Smooth muscle cell (in vitro differentiated cells): ENCODE measurements around the gene PDZD4. TPM values are rescaled to one million over a fixed set of nuclear protein-coding genes. Genes with fewer than 3 reads are reported as not detected.
A peak's percentile ranks its signal among the peaks of the same experiment; 100 is the strongest.
"Not testable (repeated sequence)": the region's sequence is repeated elsewhere in the genome, so short reads cannot be mapped to it uniquely, and the experiment has no call there.

Experiments used
- DNase-seq: peaks from one replicate; lab custom pipeline; 2025; ENCODE audit not compliant: unreplicated experiment; lab: John Stamatoyannopoulos, UW
- H2AFZ ChIP-seq: fragments of 200-600 bp; sonication (generic); 2 replicates; pipeline ENCODE4 v1.6.0; 2016; ENCODE audit warnings: antibody characterized with exemption, low read depth, mild to moderate bottlenecking
- H3F3A ChIP-seq: fragments of 200-600 bp; sonication (generic); 2 replicates; pipeline ENCODE4 v1.6.0; 2017; ENCODE audit warnings: antibody characterized with exemption, low read depth
- H3K27ac ChIP-seq: fragments of 200-600 bp; sonication (generic); 2 replicates; pipeline ENCODE4 v1.5.1; 2016; ENCODE audit warnings: low read depth, mild to moderate bottlenecking
- H3K27me3 ChIP-seq: fragments of 200-600 bp; sonication (generic); 2 replicates; pipeline ENCODE4 v1.6.1; 2016; ENCODE audit warnings: low read depth, mild to moderate bottlenecking
- H3K36me3 ChIP-seq: fragments of 200-600 bp; sonication (generic); 2 replicates; pipeline ENCODE4 v1.5.1; 2016; ENCODE audit warnings: low read depth
- H3K4me1 ChIP-seq: fragments of 200-600 bp; sonication (generic); 2 replicates; pipeline ENCODE4 v1.5.1; 2016; ENCODE audit warnings: low read depth
- H3K4me2 ChIP-seq: fragments of 200-600 bp; sonication (generic); 2 replicates; pipeline ENCODE4 v1.6.0; 2016; ENCODE audit warnings: mild to moderate bottlenecking
- H3K4me3 ChIP-seq: fragments of 200-600 bp; sonication (generic); 2 replicates; pipeline ENCODE4 v1.5.1; 2016; ENCODE audit warnings: mild to moderate bottlenecking
- H3K79me2 ChIP-seq: fragments of 200-600 bp; sonication (generic); 2 replicates; pipeline ENCODE4 v1.6.0; 2016; ENCODE audit warnings: low read depth, mild to moderate bottlenecking
- H3K9ac ChIP-seq: fragments of 200-600 bp; sonication (generic); 2 replicates; pipeline ENCODE4 v1.6.0; 2016; ENCODE audit warnings: low read depth
- H3K9me3 ChIP-seq: fragments of 200-600 bp; sonication (generic); replicated peaks from 2 replicates; pipeline ENCODE4 v1.5.1; 2016; ENCODE audit warnings: low read depth
- H4K20me1 ChIP-seq: fragments of 200-600 bp; sonication (generic); 2 replicates; pipeline ENCODE4 v1.6.0; 2016; ENCODE audit warnings: low read depth
- CTCF ChIP-seq: fragments of 200-600 bp; sonication (generic); IDR thresholded peaks from 2 replicates; pipeline ENCODE4 v1.5.1; 2017; ENCODE audit warnings: borderline replicate concordance, mild to moderate bottlenecking, antibody characterized with exemption; ENCODE audit not compliant: insufficient read depth, poor library complexity, severe bottlenecking
- WGBS: methylation state at CpG from one replicate; pipeline ENCODE4 v1.1.7; 2016; ENCODE audit warnings: low lambda C conversion rate; 5-methylcytosine and 5-hydroxymethylcytosine counted together
- polyA plus RNA-seq: library from polyadenylated mRNA; unstranded; fragments of >200 nt; fragmentation: Nextera tagmentation; extraction: Ambion mirVana; gene quantifications from 2 replicates; pipeline ENCODE4 v1.2.1, GENCODE V29; 2016
- total RNA-seq: library from RNA; depleted of rRNA; stranded (reverse); fragments of >200 nt; gene quantifications from 2 replicates; pipeline ENCODE4 v1.2.3, GENCODE V29; 2014

Gene PDZD4
- total and polyA plus RNA-seq, 2 experiments from 2014 or later, result 2.3 to 3.1 TPM

- H2AFZ ChIP-seq, result no peak overlapping the region
- no peaks in the 10 kb centered on the region for H3K9me3 ChIP-seq
- 27% methylated on average over 59 of the region's 67 CpGs for WGBS
- no peaks in the 10 kb centered on the region for H3K4me1 ChIP-seq
- no peak overlapping the region for H3K9ac ChIP-seq
- H3K27me3 ChIP-seq, result no peaks in the 10 kb centered on the region
- H3K79me2 ChIP-seq, result no peaks in the 10 kb centered on the region
- no peak for DNase-seq
- peak overlapping the region; percentile 78 for H3K4me2 ChIP-seq
- no peaks in the 10 kb centered on the region for H3F3A ChIP-seq
- H3K4me3 ChIP-seq, result peak overlapping the region; percentile 54
- TF ChIP-seq CTCF, result no peak
- no peaks in the 10 kb centered on the region for H3K36me3 ChIP-seq
- H3K27ac ChIP-seq, result no peak overlapping the region
- no peaks in the 10 kb centered on the region for H4K20me1 ChIP-seq
Observed at GRCh38 chrX:153818571-153819383, 11.6 kb downstream of the PDZD4 start.

GRCh38 chrX:153818064-153818463 is 12.3 kb downstream of the PDZD4 start:
- not testable (repeated sequence) for H3K4me1 ChIP-seq, H3K27ac ChIP-seq, H2AFZ ChIP-seq, H3K79me2 ChIP-seq, H3K4me3 ChIP-seq, DNase-seq, H3K4me2 ChIP-seq, H3K9ac ChIP-seq, H3K36me3 ChIP-seq, H4K20me1 ChIP-seq, H3K27me3 ChIP-seq, H3F3A ChIP-seq, H3K9me3 ChIP-seq
- WGBS, result 92% methylated on average over 9 of the region's 9 CpGs

- H3K36me3 ChIP-seq, result no peaks in the 10 kb centered on the region
- H3K79me2 ChIP-seq, result no peaks in the 10 kb centered on the region
- H4K20me1 ChIP-seq, result no peaks in the 10 kb centered on the region
- DNase-seq, result no peak
- H3K4me3 ChIP-seq, result no peak overlapping the region
- no peak overlapping the region for H3K9ac ChIP-seq
- TF ChIP-seq CTCF, result no peak
- no peak overlapping the region for H3K4me2 ChIP-seq
- H2AFZ ChIP-seq, result no peak overlapping the region
- no peak overlapping the region for H3K27ac ChIP-seq
- WGBS, result 88% methylated on average over 25 of the region's 25 CpGs
- no peaks in the 10 kb centered on the region for H3K4me1 ChIP-seq
- H3K9me3 ChIP-seq, result no peaks in the 10 kb centered on the region
- no peaks in the 10 kb centered on the region for H3K27me3 ChIP-seq
- H3F3A ChIP-seq, result no peaks in the 10 kb centered on the region
Observed at GRCh38 chrX:153816831-153817690, 13.3 kb downstream of the PDZD4 start.

- Histone ChIP-seq H3K4me3 (no peak overlapping the region), H3K9ac (no peak overlapping the region), H3K27ac (no peak overlapping the region), H3K79me2 (no peaks in the 10 kb centered on the region), H3K27me3 (no peaks in the 10 kb centered on the region), H3K4me1 (no peaks in the 10 kb centered on the region), H2AFZ (no peak overlapping the region), H3F3A (no peaks in the 10 kb centered on the region), H4K20me1 (no peaks in the 10 kb centered on the region), H3K4me2 (no peak overlapping the region), H3K9me3 (no peaks in the 10 kb centered on the region), H3K36me3 (no peaks in the 10 kb centered on the region)
- no peak for TF ChIP-seq CTCF
- WGBS, result 84% methylated on average over 19 of the region's 19 CpGs
- DNase-seq, result no peak
Observed at GRCh38 chrX:153814591-153815315, 15.6 kb downstream of the PDZD4 start.
